GM19328 (cell line): ENCODE measurements around the gene NAGK.
"Not testable (repeated sequence)": the region's sequence is repeated elsewhere in the genome, so short reads cannot be mapped to it uniquely, and the experiment has no call there.

Experiments
- ATAC-seq: cut with Tn5 transposase; IDR thresholded peaks from one replicate; pipeline ENCODE4 v1.9.1; 2021; ENCODE audit warnings: mild to moderate bottlenecking, moderate library complexity; ENCODE audit not compliant: unreplicated experiment

NAGK gene

GRCh38 chr2:71068218-71069035 lies at the start of gene NAGK:
TSS of gene NAGK (plus strand) at chr2:71068648. CDS start at chr2:71068684, 36 bp downstream.
- peak; percentile 63 for ATAC-seq

GRCh38 chr2:71019989-71020388 lies 48.5 kb upstream of the NAGK start:
- not testable (repeated sequence) for ATAC-seq

GRCh38 chr2:71021394-71021793 lies 47.1 kb upstream of the NAGK start:
- ATAC-seq: not testable (repeated sequence)

GRCh38 chr2:71023553-71024243 lies 44.8 kb upstream of the NAGK start:
- ATAC-seq: not testable (repeated sequence)

- ATAC-seq: not testable (repeated sequence)
These were observed 32.2 kb upstream of the NAGK start for GRCh38 chr2:71036296-71036695.

- no peak for ATAC-seq
These were observed 26.2 kb upstream of the NAGK start for GRCh38 chr2:71042287-71042686.

GRCh38 chr2:71043531-71044407 lies 24.7 kb upstream of the NAGK start:
- ATAC-seq: no peak

GRCh38 chr2:71045151-71045550 lies 23.3 kb upstream of the NAGK start:
- no peak for ATAC-seq

- no peak for ATAC-seq
These were observed 22.4 kb upstream of the NAGK start for GRCh38 chr2:71045865-71046548.

GRCh38 chr2:71048096-71048495 lies 20.4 kb upstream of the NAGK start:
- no peak for ATAC-seq

GRCh38 chr2:71049704-71050360 lies 18.6 kb upstream of the NAGK start:
- ATAC-seq: not testable (repeated sequence)

GRCh38 chr2:71055206-71055740 lies 13.2 kb upstream of the NAGK start:
- ATAC-seq: not testable (repeated sequence)

GRCh38 chr2:71060211-71060610 lies 8.2 kb upstream of the NAGK start:
- no peak for ATAC-seq

- no peak for ATAC-seq
These were observed 7.6 kb upstream of the NAGK start for GRCh38 chr2:71060871-71061270.

GRCh38 chr2:71063216-71063615 lies 5.2 kb upstream of the NAGK start:
- ATAC-seq: no peak

GRCh38 chr2:71064110-71064611 lies 4.3 kb upstream of the NAGK start:
- ATAC-seq: no peak

GRCh38 chr2:71064754-71065621 lies 3.5 kb upstream of the NAGK start:
- ATAC-seq: no peak

- ATAC-seq: no peak
These were observed 1.6 kb upstream of the NAGK start for GRCh38 chr2:71066856-71067255.
